Left renal cortex interstitium (tissue), 4 donors: ENCODE results near the gene FGF21. TPM values are rescaled to one million over a fixed set of nuclear protein-coding genes. Genes with fewer than 3 reads are reported as not detected.
A peak's percentile ranks its signal among the peaks of the same experiment; 100 is the strongest.

Experiments
- DNase-seq, 4 donors: peaks; one replicate each; pipeline ENCODE4 v3.0.0-alpha.2; 2013; ENCODE audit warnings: low read depth in 4 of 4, low spot score in 2 of 4, missing footprints in 1 of 4
- polyA plus RNA-seq, 4 donors: library from polyadenylated mRNA; unstranded; fragments of 120-200 nt; gene quantifications; one replicate each; pipeline ENCODE4 v1.2.1, GENCODE V29; 2013; ENCODE audit not compliant: insufficient read length in 4 of 4

The FGF21 gene
- polyA plus RNA-seq, 4 donors = not detected

GRCh38 chr19:48728911-48729664 is 26.2 kb upstream of the FGF21 start:
- DNase-seq = no peak

- no peak for DNase-seq
Observed at GRCh38 chr19:48731452-48731851, 23.9 kb upstream of the FGF21 start.

- DNase-seq = no peak
Observed at GRCh38 chr19:48734625-48735024, 20.7 kb upstream of the FGF21 start.

- DNase-seq = no peak
Observed at GRCh38 chr19:48735031-48735615, 20.2 kb upstream of the FGF21 start.

GRCh38 chr19:48737360-48737998 is 17.8 kb upstream of the FGF21 start:
- DNase-seq = no peak

- DNase-seq = peak in 2 of 4 donors; percentile 82 to 85
Observed at GRCh38 chr19:48738557-48739403, 16.5 kb upstream of the FGF21 start.

- no peak for DNase-seq
Observed at GRCh38 chr19:48739404-48740163, 15.7 kb upstream of the FGF21 start.

- no peak for DNase-seq
Observed at GRCh38 chr19:48740164-48740972, 15.0 kb upstream of the FGF21 start, which contains the start of gene RASIP1. Gene RASIP1, minus strand, starts transcription at chr19:48740610. Its CDS starts 328 bp downstream, at chr19:48740282.

- no peak for DNase-seq
Observed at GRCh38 chr19:48741129-48741999, 14.0 kb upstream of the FGF21 start.

GRCh38 chr19:48742096-48742495 is 13.2 kb upstream of the FGF21 start:
- no peak for DNase-seq

GRCh38 chr19:48745208-48745995 is 9.9 kb upstream of the FGF21 start:
- no peak for DNase-seq

GRCh38 chr19:48746110-48746509 is 9.2 kb upstream of the FGF21 start:
- no peak for DNase-seq

GRCh38 chr19:48746738-48747575 is 8.4 kb upstream of the FGF21 start, which contains the start of gene IZUMO1:
Gene IZUMO1, minus strand, starts transcription at chr19:48746909. Its CDS starts 1,050 bp downstream, at chr19:48745859.
- peak in 3 of 4 donors; percentile 74 to 86 (median 81) for DNase-seq

- DNase-seq = no peak
Observed at GRCh38 chr19:48749571-48750198, 5.6 kb upstream of the FGF21 start.

GRCh38 chr19:48750351-48750750 is 5.0 kb upstream of the FGF21 start:
- DNase-seq = no peak
